Transverse colon (tissue), 4 donors: Measurements from ENCODE around the gene NCOA5.

ENCODE experiments used
- EP300 ChIP-seq: sonication (generic); formaldehyde crosslinking; IDR thresholded peaks from one replicate; pipeline ENCODE4 v1.6.1; 2017; ENCODE audit warnings: antibody characterized with exemption, low read depth
- POLR2A ChIP-seq: fragments of 450-650 bp; IDR thresholded peaks from one replicate; pipeline ENCODE4 v1.6.1; 2016; ENCODE audit warnings: antibody characterized with exemption, mild to moderate bottlenecking, moderate library complexity
- POLR2AphosphoS5 ChIP-seq, 3 donors: sonication (generic); formaldehyde crosslinking; IDR thresholded peaks; one replicate each; pipeline ENCODE4 v1.6.1; 2016; ENCODE audit warnings: antibody characterized with exemption in 3 of 3
- TF ChIP-seq, protein P1 (sequence below), 5 experiments: fragments of 200-600 bp in 3 of 5; fragments of 450-650 bp in 2 of 5; sonication (generic) in 3 of 5; IDR thresholded peaks; 1 replicate in 2 of 5; 2 replicates in 3 of 5; pipeline ENCODE4 v1.5.1; 2016 to 2017; ENCODE audit warnings: antibody characterized with exemption in 5 of 5, inconsistent platforms in 3 of 5, mild to moderate bottlenecking in 2 of 5, moderate library complexity in 1 of 5

GRCh38 chr20:46044896-46045295, 44.9 kb downstream of the NCOA5 start:
- TF ChIP-seq POLR2AphosphoS5 (IDR thresholded peaks at IDR 0.05) (no peak), POLR2A (no peak), EP300 (no peak)
- TF ChIP-seq, protein P1, sequence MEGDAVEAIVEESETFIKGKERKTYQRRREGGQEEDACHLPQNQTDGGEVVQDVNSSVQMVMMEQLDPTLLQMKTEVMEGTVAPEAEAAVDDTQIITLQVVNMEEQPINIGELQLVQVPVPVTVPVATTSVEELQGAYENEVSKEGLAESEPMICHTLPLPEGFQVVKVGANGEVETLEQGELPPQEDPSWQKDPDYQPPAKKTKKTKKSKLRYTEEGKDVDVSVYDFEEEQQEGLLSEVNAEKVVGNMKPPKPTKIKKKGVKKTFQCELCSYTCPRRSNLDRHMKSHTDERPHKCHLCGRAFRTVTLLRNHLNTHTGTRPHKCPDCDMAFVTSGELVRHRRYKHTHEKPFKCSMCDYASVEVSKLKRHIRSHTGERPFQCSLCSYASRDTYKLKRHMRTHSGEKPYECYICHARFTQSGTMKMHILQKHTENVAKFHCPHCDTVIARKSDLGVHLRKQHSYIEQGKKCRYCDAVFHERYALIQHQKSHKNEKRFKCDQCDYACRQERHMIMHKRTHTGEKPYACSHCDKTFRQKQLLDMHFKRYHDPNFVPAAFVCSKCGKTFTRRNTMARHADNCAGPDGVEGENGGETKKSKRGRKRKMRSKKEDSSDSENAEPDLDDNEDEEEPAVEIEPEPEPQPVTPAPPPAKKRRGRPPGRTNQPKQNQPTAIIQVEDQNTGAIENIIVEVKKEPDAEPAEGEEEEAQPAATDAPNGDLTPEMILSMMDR (IDR thresholded peaks at IDR 0.05) = no peak
